ENCODE measurements around the gene CLVS2.

CLVS2 gene

DNA sequence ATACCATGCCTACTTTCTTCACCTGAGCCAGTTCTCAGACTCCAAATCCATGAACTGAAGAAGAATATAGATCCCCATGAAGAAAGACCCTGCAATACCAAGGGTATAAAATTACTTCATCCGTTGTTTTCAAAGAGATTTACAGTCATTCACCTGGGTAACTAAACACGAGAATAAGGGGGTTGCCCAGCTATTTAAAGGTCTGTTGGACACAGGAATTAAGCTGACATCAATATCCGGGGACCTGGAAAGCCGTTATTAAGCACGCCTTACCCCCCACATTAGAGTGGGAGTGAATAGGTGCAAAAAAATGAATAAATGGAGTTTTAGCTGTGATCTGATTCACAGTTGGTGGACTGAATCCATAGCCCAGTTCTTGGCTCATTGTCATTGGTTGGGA, 28.9 kb downstream of the CLVS2 start:
- no peak for DNase-seq (ENCODE audit: low spot score)

- no peak for DNase-seq (ENCODE audit: low spot score)
Observed at GRCh38 chr6:123027408-123027807, 31.4 kb downstream of the CLVS2 start.

- DNase-seq (ENCODE audit: low spot score) = no peak
Observed at GRCh38 chr6:123028263-123028662, 32.2 kb downstream of the CLVS2 start.

DNA sequence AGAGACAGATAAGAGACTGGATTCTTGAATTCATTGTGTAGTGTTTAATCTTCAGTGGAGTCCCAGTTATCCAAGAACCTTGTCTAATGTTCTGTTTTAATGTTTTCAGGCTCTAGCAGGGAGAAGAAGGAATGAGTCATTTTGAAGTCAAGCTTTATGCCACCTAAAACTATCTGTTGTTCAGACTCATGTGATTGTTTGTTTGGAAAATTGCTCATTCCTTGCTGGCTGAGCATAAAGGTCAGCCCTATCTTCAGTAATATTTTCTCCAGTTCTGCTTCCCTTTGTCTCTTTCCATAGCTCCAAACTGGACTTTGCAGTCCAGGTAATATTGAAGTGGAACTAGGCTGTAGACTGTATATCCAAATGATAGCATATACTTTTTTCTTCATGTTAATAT, 34.2 kb downstream of the CLVS2 start:
- DNase-seq (ENCODE audit: low spot score) = no peak

DNA sequence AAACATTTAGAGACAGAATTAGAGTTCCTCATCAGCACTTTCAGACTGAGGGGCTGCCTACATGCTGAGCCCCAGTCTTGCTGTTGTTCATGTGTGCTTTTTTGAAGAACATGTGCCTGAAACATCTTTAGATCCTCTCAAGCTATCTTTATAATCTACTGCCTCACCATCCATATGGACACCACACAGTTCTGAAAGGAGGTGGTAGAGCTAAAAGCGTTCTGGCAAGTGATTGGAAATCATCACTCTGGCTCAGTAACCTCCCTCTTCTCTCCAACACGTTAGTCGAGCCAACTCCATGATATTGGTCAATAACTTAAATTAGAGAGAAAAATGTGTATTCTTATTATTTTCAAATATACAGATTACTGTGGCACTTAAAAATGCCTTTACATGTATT, 40.6 kb downstream of the CLVS2 start:
- no peak for DNase-seq (ENCODE audit: low spot score)

DNA sequence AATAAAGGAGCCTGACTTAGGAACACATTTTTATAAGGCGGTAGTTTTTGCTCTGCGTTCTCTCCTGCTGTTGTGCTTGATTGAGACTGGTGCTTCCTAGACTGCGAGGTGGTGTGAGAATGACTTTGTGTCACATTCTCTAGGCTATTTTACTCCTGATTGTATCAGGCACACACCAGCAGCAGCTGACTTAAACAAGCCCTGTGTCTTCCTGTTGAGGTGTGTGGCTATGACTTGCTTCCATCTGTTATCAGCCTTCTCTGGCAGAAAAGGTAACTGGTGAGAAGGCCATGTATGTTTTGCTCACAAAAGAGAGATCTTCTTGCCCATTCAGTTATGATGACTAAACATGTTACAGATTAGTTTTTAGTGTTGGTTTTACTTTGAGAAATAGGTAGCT, 43.4 kb downstream of the CLVS2 start:
- DNase-seq (ENCODE audit: low spot score) = no peak

DNA sequence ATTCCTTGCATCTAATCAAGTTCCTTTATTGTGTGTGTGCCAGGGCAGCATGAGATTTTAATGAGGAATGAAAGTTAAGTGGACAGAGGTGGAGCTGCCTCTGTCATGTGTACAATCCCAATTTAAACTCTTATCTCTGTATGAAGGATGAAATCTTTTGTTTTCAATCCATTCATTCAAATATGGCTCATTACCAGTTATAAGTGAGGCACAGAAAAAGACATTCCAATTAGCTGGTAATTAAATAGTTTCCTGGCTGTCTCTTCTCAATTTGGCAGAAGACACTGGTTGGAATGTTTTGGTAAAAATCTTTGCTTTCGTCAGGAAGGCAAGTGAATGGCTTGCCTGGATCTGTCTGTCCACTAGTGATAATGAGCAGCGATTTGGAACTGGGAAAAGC, 46.4 kb downstream of the CLVS2 start:
- no peak for DNase-seq (ENCODE audit: low spot score)

- no peak for DNase-seq (ENCODE audit: low spot score)
Observed at GRCh38 chr6:123044341-123044860, 48.4 kb downstream of the CLVS2 start.

DNA sequence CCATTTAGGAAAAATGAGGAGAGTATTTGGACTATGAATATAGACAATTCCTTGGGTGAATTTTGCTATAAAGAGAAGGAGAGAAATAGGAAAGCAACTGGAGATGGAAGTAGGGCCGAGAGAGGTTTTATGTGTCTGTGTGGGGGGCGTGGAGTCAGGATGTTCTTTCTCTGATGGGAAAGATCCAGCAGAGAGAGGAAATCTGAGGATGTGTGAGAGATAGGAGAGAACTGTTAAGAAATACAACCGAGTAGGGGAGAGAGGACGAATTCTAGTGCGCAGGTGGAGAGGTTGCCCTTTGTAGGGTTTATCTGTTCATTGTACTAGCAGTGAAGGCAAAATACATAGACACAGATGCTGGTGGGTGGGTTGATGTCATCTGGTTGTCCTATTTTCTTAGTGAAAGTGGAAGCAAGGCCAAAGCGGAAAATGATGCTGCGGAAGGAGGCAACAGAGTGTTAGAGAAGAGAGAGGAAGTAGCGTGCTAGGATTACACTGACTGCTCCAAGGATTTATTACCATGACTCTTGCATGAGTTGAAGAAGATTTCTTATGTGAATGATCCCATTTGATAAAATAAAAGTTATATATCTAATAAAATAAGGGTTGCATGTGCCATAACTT, 57.7 kb downstream of the CLVS2 start:
- no peak for DNase-seq (ENCODE audit: low spot score)

GRCh38 chr6:123055256-123055655, 59.2 kb downstream of the CLVS2 start:
- no peak for DNase-seq (ENCODE audit: low spot score)

DNA sequence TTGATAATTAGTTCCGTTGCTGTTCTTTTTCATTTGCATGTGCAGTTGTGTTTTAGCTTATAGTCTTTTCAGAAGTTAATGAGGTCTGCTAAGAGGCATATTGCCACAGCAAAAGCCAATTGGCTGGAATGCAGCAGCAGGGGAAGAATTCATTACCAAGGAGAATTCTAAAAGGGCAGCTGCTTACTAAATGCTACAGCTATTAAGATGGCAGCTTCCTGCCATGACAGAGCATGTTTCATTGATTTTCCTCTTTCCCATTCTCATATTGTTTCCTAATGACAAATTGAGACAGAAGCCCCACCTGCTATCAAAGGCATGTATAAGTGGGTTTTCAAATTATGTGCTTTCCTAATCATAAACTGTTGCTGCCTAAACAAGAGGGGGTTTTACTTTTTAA, 66.6 kb downstream of the CLVS2 start:
- DNase-seq (ENCODE audit: low spot score) = no peak

GRCh38 chr6:123064038-123064437, 68.0 kb downstream of the CLVS2 start:
- DNase-seq (ENCODE audit: low spot score) = no peak

GRCh38 chr6:123074616-123075015, 78.6 kb downstream of the CLVS2 start:
- DNase-seq (ENCODE audit: low spot score) = no peak

GRCh38 chr6:123085403-123085802, 89.4 kb downstream of the CLVS2 start:
- no peak for DNase-seq (ENCODE audit: low spot score)

- no peak for DNase-seq (ENCODE audit: low spot score)
Observed at GRCh38 chr6:123089226-123089625, 93.2 kb downstream of the CLVS2 start.

DNA sequence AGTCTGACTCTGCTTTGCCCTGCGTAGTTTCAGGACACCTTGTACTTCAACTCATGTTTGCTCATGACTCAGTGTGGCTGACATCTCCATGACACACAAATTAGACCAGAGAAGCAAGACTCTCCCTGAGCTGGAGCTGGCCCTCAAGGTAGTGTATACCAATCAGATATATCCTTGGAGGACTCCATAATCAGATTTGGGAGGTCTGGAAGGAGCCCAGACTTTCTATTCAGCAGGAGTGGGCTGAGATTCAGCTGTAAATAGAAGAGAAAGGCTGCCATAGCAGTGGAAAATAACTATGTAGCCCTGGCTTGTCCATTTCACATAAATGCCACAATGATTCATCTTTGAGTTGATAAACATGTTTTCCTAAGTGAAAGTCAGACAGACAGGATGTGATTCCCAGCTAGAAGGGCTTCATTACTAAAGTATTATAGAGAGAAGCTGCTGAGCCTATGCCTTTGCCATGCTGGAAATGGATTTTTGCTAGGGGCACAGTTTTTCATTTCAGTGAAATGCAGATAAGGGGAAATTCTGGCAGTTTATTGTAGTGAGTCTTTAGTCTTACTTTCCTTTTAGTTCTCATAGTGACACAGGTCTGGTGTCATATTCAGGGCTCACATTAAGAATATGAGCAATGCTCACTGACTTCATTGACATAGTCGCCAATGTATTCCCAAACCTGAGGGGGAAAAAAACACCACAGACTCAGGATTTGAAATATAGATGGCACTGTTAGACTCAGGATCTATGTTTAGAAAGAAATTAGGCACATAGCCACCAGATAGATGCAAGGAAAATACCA, 95.3 kb downstream of the CLVS2 start:
- no peak for DNase-seq (ENCODE audit: low spot score)

- no peak for DNase-seq (ENCODE audit: low spot score)
Observed at GRCh38 chr6:123091896-123092271, 95.8 kb downstream of the CLVS2 start.

DNA sequence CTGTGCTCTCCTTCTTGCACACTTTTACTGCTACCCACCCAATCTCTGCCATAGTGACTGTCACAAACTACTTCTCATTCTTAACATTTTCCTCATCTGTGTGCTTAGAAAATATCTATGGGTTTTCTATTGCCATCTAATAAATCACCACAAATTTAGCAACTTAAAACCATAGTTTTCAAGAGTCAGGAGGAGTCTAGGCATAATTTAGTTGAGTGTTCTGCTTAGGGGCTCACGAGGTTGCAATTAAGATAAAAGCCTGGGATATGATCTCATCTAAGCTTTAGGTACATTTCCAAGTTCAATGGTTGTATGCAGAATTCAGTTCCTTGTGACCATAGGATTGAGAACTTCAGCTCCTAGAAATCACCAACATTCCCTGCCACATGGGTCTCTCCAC, 98.8 kb downstream of the CLVS2 start:
- no peak for DNase-seq (ENCODE audit: low spot score)

DNA sequence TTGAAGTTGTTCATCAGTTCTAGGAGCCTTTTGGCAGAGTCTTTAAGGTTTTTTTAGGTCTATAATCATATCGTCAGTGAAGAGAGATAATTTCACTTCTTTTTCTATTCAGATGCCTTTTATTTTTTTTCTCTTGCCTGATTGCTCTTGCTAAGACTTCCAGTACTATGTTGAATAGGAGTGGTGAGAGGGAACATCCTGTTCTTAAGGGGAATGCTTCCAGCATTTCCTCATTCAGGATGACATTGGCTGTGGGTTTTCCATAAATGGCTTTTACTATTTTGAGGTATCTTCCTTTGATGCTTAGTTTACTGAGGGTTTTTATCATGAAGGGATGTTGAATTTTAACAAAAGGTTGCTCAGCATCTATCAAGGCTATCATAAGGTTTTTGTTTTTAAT, 109.5 kb downstream of the CLVS2 start:
- no peak for DNase-seq (ENCODE audit: low spot score)

DNA sequence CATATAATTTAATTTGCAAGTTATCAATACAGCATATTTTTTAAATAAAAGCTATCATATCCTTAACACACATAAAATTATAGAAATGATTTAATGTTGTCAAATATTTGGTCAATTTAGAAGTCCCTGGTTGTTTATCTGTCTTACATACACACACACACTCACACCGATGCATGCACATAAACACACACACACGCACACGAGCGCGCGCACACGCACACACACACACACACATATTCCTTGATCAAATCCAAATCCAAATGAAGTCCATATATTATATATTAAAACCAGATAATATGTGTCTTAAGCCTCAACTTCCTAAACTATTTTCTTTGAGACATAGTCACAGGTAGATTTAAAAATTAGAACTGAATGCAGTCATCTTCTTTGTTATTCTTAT, 120.3 kb downstream of the CLVS2 start:
- DNase-seq (ENCODE audit: low spot score) = no peak

GRCh38 chr6:123117145-123117908, 121.3 kb downstream of the CLVS2 start:
- DNase-seq (ENCODE audit: low spot score) = no peak

- DNase-seq (ENCODE audit: low spot score) = no peak
Observed at GRCh38 chr6:123118811-123119210, 122.8 kb downstream of the CLVS2 start.
